Effector memory CD4-positive, alpha-beta T cell (primary cell): ENCODE measurements around the gene KLHDC4.
"Not testable (repeated sequence)": the region's sequence is repeated elsewhere in the genome, so short reads cannot be mapped to it uniquely, and the experiment has no call there.

ENCODE experiments used
- DNase-seq, 3 donors: peaks; one replicate each; pipeline ENCODE4 v3.0.0-alpha.2; 2020
- H3K27ac ChIP-seq: 2 replicates; pipeline ENCODE4 v1.7.0; 2013; ENCODE audit warnings: mild to moderate bottlenecking, low read length, moderate library complexity; ENCODE audit not compliant: insufficient read depth, poor library complexity, severe bottlenecking
- H3K27me3 ChIP-seq: replicated peaks from 2 replicates; pipeline ENCODE4 v1.7.0; 2013; ENCODE audit warnings: mild to moderate bottlenecking, low read length; ENCODE audit not compliant: insufficient read depth, control insufficient read depth, poor library complexity, severe bottlenecking
- H3K36me3 ChIP-seq: 2 replicates; pipeline ENCODE4 v1.7.0; 2013; ENCODE audit warnings: mild to moderate bottlenecking, low read length, moderate library complexity; ENCODE audit not compliant: control insufficient read depth, insufficient read depth
- H3K4me1 ChIP-seq: 2 replicates; pipeline ENCODE4 v1.7.0; 2013; ENCODE audit warnings: low read length, mild to moderate bottlenecking; ENCODE audit not compliant: control insufficient read depth, insufficient read depth, poor library complexity, severe bottlenecking
- H3K4me3 ChIP-seq: 2 replicates; pipeline ENCODE4 v1.7.0; 2013; ENCODE audit warnings: low read length, low read depth, mild to moderate bottlenecking; ENCODE audit not compliant: insufficient read depth, poor library complexity, severe bottlenecking
- H3K9me3 ChIP-seq: 2 replicates; pipeline ENCODE4 v1.7.0; 2013; ENCODE audit warnings: mild to moderate bottlenecking, low read length, moderate library complexity; ENCODE audit not compliant: control insufficient read depth

Gene KLHDC4

DNA sequence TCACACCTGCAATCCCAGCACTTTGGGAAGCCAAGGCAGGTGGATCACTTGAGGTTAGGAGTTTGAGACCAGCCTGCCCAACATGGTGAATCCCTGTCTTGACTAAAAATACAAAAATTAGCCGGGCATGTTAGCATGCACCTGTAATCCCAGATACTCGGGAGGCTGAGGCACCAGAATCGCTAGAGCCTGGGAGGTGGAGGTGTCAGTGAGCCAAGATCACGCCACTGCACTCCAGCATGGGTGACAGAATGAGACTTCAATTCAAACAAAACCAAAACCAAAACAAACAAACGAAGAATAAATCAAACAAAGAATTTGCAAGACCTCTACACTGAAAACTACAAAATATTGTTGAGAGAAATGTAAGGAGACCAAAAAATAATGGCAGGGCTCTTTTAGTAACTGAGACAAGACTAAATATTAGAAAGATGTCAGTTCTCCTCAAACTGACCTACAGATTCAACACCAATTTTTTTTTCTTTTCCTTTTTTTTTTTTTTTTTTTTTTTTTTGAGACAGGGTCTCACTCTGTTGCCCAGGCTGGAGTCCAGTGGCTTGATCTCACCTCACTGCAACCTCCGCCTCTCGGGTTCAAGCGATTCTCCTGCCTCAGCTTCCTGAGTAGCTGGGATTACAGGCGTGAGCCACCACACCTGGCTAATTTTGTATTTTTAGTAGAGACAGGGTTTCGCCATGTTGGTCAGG is 23.1 kb upstream of the KLHDC4 start:
- H3K36me3 ChIP-seq, H3K27ac ChIP-seq, H3K9me3 ChIP-seq, DNase-seq, H3K27me3 ChIP-seq, H3K4me1 ChIP-seq, H3K4me3 ChIP-seq: not testable (repeated sequence)

DNA sequence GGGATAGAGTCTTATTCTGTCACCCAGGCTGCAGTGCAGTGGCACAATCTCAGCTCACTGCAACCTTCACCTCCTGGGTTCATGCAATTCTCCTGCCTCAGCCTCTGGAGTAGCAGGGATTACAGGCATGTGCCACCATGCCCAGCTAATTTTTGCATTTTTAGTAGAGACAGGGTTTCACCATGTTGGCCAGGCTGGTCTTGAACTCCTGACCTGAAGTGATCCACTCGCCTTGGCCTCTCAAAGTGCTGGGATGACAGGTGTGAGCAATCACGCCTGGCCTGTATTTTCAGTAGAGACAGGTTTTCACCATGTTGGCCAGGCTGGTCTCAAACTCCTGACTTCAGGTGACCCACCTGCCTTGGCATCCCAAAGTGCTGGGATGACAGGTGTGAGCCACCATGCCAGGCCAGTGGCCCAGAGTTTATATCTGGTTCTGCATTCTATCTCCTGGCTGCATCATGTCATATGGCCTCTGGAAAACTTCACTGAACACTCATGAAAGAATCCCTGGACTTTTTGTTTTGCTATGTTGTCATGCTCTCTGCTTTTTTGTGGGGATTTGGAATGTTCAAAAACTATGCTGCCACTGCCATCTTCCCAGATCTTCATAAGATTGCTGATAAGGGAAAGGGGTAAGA is 21.8 kb upstream of the KLHDC4 start:
- not testable (repeated sequence) for DNase-seq, H3K36me3 ChIP-seq, H3K9me3 ChIP-seq

DNA sequence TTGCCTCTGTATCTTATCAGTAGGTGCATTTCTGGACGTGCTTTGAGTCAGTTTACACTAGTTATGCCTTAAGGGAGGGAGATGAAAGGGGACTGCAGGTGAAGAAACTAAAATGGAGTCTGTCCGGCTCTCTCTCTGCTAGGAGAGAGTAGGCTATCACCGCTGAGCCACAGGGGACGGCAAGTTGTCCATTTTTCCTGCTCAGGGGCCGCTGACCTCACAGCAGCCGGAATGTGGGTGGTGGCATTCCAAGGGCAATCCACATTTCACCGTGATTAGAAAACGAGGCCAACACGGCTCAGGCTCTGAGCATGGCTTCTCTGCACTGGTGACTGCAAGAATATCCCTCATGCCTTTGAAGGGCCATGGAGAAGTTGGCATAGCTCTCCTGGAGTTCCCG is 19.0 kb upstream of the KLHDC4 start:
- peaks cover 17% of the 10 kb centered on the region for H3K4me1 ChIP-seq
- no peak overlapping the region for H3K4me3 ChIP-seq
- no peak for DNase-seq
- H3K9me3 ChIP-seq, result no peaks in the 10 kb centered on the region
- no peak overlapping the region for H3K27ac ChIP-seq
- no peaks in the 10 kb centered on the region for H3K36me3 ChIP-seq
- H3K27me3 ChIP-seq, result no peaks in the 10 kb centered on the region

More for the DNA sequence above, 21.8 kb upstream of the KLHDC4 start:
- H3K4me3 ChIP-seq, H3K4me1 ChIP-seq, H3K27ac ChIP-seq, H3K27me3 ChIP-seq: not testable (repeated sequence)

DNA sequence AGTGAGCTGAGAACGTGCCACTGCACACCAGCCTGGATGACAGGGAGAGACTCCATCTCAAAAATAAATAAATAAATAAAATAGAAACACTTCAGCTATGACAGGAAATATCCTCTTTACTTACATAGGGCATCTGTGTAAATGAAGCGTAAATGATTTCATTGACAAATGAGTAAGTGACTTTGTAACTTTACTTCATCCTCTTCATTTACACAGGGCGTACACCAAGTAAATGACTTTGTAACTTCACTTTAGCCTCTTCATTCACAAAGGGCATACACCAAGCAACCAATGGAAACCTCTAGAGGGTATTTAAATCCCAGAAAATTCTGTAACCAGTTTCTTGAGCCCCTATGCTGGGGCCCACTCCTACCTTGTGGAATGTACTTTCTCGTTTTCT is 16.2 kb upstream of the KLHDC4 start:
- H3K27ac ChIP-seq, result no peak overlapping the region
- no peaks in the 10 kb centered on the region for H3K36me3 ChIP-seq
- no peaks in the 10 kb centered on the region for H3K9me3 ChIP-seq
- H3K4me3 ChIP-seq, result no peak overlapping the region
- DNase-seq, result no peak
- no peaks in the 10 kb centered on the region for H3K27me3 ChIP-seq
- peaks cover 25% of the 10 kb centered on the region for H3K4me1 ChIP-seq

DNA sequence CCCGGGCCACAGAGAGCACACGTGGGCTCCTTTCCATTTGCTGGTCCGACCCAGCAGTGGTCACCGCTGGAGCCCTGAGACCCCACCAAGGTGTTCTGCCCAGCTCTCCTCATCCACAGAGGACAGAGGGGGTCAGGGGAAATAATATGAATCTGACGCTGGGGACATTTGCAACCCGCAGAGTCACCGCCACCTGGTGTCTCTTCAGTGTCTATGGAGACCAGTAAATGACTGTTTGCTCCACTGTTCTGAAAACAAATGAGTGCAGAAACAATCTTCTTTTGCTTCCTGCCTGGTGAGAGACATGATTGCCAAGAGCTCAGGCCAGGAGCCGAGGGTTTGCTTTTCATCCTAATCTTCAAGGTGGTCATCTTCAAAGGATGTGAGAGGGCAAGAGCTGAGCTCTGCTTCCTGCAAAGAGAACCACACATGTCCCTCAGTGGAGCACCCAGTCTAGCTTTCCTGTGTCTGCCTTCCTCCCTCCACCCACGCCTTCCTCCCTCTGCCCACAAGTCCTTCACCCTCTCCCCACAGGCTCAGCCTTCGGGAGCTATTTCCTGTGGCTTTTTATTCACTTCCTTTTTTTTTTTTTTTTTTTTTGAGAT is 14.7 kb upstream of the KLHDC4 start:
- Histone ChIP-seq H3K9me3 (no peaks in the 10 kb centered on the region), H3K27me3 (no peaks in the 10 kb centered on the region), H3K27ac (peak overlapping the region; percentile 22), H3K4me3 (no peak overlapping the region), H3K4me1 (peaks cover 25% of the 10 kb centered on the region), H3K36me3 (no peaks in the 10 kb centered on the region)
- DNase-seq, result peak; percentile 27 to 44 (median 36)

DNA sequence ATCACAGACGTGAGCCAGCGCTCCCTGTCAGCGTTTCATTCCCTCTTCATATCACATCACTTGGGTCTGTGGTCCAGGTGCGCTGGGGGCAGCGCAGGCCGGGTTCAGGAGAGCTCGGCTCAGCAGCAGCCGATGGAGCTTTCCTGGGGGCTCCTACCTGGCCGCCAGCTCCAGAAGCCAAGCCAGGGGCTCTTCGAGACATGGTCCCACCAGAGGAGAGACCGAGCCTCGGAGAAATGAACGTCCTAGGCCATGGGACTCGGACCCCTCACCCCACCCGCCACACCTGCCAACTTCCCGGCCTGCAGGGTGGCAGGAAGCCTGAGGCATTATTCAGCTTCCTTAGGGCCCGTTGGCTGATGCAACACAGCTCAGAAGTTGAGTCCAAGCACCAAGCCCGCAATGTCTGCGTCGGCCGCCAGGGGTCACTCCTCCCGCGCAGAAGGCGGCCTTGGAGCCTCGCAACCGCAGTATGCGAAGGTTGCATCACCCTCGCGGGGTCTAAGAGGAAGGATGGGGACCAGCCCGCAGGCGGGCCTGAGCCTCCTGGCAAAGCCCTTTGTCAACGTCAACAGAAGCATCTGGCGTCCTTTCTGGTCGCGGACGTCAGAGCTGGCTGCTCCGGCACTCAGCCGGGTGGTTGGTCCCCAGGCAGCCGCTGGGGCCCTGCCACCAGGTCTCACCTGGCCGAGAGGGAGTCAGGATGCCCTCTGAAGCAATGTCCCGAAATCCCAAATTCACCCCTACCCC is 13.2 kb upstream of the KLHDC4 start:
- Histone ChIP-seq H3K36me3 (no peaks in the 10 kb centered on the region), H3K27me3 (no peaks in the 10 kb centered on the region), H3K4me1 (peaks cover 25% of the 10 kb centered on the region), H3K9me3 (no peaks in the 10 kb centered on the region), H3K4me3 (no peak overlapping the region), H3K27ac (no peak overlapping the region)
- peak; percentile 80 to 86 (median 85) for DNase-seq

DNA sequence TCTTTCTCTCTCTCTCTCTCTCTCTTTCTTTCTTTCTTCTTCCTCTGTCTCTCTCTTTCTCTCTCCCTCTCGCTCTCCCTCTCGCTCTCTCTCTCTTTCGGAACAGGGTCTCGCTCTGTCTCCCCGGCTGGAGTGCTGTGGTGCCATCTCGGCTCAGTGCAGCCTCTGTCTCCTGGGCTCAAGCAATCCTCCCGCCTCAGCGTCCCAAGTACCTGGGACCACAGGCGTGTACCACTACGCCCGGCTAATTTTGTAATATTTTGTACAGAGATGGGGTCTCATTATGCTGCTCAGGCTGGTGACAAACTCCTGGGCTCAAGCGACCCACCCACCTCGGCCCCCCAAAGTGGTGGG is 12.7 kb upstream of the KLHDC4 start:
- H3K27ac ChIP-seq, result no peak overlapping the region
- no peak for DNase-seq
- peaks cover 25% of the 10 kb centered on the region for H3K4me1 ChIP-seq
- H3K27me3 ChIP-seq, result no peaks in the 10 kb centered on the region
- no peak overlapping the region for H3K4me3 ChIP-seq
- H3K9me3 ChIP-seq, result no peaks in the 10 kb centered on the region
- H3K36me3 ChIP-seq, result no peaks in the 10 kb centered on the region

DNA sequence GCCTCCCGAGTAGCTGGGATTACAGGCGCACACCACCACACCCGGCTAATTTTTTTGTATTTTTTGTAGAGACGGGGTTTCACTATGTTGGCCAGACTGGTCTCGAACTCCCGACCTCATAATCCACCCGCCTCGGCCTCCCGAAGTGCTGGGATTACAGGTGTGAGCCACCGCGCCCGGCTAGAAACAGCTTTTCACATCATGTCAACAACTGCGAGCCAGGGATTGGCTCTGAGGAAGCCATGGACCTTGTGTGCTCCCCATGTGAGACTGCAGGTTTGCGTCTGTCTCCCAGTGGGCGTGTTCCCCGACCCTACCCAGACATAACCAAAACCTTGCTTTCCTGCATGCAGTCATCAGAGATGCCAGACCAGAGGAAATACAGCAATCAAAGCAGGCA is 8.1 kb upstream of the KLHDC4 start:
- not testable (repeated sequence) for H3K9me3 ChIP-seq, H3K4me1 ChIP-seq, H3K27me3 ChIP-seq, H3K36me3 ChIP-seq, H3K4me3 ChIP-seq, DNase-seq, H3K27ac ChIP-seq

DNA sequence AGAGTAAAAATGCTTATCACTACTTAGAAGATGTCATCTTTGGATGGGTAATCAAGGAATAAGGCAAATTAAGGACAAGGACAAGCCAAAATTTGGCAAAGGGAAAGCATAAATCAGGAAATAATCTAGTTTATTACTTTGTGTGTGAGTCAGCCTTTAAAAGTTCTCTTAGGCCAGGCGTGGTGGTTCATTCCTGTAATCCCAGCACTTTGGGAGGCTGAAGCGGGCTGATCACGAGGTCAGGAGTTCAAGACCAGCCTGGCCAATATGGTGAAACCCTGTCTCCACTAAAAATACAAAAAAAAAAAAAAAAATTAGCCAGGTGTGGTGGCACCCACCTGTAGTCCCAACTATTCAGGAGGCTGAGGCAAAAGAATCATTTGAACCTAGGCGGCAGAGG is 1.7 kb upstream of the KLHDC4 start:
- H3K4me3 ChIP-seq, H3K27ac ChIP-seq, H3K27me3 ChIP-seq, H3K9me3 ChIP-seq, DNase-seq: not testable (repeated sequence)
- Histone ChIP-seq H3K4me1 (peaks cover 15% of the 10 kb centered on the region), H3K36me3 (peaks cover 12% of the 10 kb centered on the region)

DNA sequence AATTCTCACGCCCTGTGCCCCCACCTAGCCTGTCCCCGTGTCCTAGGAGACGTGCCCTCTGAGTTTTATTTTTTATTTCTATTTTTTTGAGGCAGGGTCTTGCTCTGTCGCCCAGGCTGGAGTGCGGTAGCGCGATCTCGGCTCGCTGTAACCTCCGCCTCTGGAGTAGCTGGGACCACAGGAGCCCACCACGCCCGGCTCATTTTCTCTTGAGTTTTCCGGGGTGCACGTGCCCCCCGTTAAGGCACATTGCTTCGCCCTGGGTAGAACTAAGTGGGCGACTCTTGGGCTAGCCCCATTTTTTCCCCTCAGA is 655 bp upstream of the KLHDC4 start:
- peaks cover 21% of the 10 kb centered on the region for H3K36me3 ChIP-seq
- H3K4me3 ChIP-seq, result peak overlapping the region; percentile 82
- no peak for DNase-seq
- H3K9me3 ChIP-seq, result no peaks in the 10 kb centered on the region
- H3K27me3 ChIP-seq, result no peaks in the 10 kb centered on the region
- peaks cover 15% of the 10 kb centered on the region for H3K4me1 ChIP-seq
- H3K27ac ChIP-seq, result peak overlapping the region; percentile 92
